ENCODE data around the gene TPSAB1. TPM values are rescaled to one million over a fixed set of nuclear protein-coding genes. Genes with fewer than 3 reads are reported as not detected.
"Not testable (repeated sequence)": the region's sequence is repeated elsewhere in the genome, so short reads cannot be mapped to it uniquely, and the experiment has no call there.

The TPSAB1 gene
- total RNA-seq, 4 donors from 2014 or later, result 20.8 to 86.2 (median 31.4) TPM

DNA sequence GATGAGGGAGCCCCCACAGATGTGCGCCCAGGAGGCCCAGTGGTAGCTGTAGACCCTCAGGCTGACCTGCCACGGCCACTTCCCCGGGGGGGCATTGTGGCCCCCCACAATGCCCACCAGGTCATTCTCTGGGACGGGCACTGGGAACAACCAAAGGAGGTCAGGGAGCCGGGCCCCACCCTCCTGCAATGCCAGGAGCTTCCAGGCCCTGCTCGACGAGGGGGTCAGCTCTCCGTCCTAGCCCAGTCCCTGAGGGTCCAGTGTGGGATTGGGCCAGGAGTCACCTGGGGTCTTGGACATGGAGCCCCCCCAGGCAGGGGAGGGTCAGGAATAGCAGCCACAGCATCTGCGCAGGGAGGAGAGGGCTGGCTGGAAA, 22.3 kb downstream of the TPSAB1 start:
- TF ChIP-seq, protein P1, sequence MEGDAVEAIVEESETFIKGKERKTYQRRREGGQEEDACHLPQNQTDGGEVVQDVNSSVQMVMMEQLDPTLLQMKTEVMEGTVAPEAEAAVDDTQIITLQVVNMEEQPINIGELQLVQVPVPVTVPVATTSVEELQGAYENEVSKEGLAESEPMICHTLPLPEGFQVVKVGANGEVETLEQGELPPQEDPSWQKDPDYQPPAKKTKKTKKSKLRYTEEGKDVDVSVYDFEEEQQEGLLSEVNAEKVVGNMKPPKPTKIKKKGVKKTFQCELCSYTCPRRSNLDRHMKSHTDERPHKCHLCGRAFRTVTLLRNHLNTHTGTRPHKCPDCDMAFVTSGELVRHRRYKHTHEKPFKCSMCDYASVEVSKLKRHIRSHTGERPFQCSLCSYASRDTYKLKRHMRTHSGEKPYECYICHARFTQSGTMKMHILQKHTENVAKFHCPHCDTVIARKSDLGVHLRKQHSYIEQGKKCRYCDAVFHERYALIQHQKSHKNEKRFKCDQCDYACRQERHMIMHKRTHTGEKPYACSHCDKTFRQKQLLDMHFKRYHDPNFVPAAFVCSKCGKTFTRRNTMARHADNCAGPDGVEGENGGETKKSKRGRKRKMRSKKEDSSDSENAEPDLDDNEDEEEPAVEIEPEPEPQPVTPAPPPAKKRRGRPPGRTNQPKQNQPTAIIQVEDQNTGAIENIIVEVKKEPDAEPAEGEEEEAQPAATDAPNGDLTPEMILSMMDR (IDR thresholded peaks at IDR 0.05), result no peak
- no peak for DNase-seq (ENCODE audit: low spot score)
- ATAC-seq (ENCODE audit: low FRiP score), result no peak

DNA sequence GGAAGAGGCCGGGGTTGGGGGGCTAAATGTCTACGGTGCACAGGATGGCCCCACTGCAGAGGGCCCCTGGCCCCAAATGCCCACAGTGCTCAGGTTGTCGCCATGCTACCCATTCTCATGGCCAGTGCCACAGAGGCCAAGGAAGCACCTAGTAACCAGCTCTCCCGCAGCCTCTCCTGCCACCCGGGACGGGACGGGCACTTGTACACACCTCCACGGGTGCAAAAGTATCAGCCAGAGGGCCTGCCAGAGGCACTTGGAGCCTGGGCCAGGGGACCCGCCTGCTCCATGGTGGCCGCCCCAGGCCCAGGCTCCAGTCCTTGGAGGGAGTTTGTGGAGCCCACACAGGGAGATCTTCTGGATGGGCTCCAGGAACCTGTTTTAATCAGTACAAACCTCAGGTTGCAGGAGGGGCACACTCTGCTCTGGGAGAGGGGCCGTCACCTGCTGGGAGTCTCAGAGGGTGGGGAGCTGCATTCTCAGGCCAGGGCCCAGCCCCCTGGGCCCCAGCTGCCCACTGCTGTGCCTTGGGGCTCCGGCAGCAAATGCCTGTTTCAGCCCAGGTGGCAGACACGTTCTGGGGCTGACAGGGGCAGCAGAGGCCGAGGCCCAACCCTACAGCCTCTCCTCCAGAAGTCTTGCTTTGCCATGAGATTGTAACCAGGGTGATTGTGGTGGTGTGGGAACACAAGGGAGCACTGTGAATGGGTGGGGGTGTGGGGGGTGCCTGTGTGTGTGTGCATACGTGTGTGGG, 23.3 kb downstream of the TPSAB1 start:
- DNase-seq (ENCODE audit: low spot score) (no peak), ATAC-seq (ENCODE audit: low FRiP score) (no peak)
- TF ChIP-seq, protein P1 (IDR thresholded peaks at IDR 0.05), result no peak

DNA sequence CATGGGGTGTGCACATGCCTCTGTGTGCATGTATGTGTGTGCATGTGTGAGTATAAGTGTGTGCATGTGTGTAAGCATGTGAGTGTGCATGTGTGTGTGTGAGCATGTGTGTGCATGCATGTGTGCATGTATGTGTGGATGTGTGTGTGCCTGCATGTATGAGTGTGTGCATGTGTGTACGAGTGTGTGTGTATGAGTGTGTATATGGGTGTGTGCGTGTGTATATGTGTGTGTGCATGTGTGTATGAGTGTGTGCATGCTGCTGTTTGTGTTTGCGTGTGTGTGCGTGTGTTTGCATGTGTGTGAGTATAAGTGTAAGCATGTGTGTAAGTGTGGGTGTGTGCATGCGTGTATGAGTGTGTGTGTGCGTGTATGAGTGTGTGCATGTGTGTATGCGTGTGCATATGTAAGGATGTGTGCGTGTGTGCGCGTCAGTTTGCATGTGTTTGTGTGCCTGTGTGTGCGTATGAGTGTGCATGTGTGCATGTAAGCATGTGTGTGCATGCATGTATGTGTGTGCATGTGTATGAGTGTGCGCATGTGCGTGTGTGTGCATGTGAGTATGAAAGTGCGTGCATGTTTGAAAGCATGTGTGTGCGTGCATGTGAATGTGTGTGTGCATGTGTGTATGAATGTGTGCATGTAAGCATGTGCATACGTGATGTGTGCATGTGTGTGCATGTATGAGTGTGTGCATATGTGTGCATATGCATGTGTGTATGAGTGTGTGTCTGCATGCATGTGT, 24.0 kb downstream of the TPSAB1 start:
- TF ChIP-seq, protein P1 (IDR thresholded peaks at IDR 0.05), result no peak
- DNase-seq (ENCODE audit: low spot score), result no peak
- ATAC-seq (ENCODE audit: low FRiP score), result no peak

DNA sequence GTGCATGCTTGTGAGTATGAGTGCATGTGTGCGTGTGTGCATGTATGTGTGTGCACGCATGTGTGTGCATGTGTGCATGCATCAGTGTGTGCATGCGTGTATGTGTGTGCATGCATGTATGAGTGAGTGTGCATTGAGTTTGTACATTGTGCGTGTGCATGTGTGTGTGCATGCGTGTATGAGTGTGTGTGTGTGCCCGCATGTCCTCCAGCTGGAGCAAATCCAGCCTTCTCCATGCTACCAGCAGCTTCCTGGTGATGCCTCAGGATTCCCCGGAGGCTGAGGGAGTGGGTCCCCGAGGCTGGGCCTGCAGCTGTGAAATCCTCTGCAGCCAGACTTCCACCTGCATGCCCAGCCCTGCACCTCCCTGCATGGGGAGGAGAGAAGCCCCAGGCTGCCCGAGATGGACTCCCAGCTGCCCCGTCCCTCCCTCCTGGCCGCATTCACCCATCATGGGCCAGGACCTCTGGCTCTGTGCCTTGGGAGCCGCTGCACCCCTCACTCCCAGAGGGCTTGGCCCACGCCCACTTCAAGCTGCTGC, 24.7 kb downstream of the TPSAB1 start:
- TF ChIP-seq, protein P1 (IDR thresholded peaks at IDR 0.05), result no peak
- DNase-seq (ENCODE audit: low spot score) (no peak), ATAC-seq (ENCODE audit: low FRiP score) (no peak)

DNA sequence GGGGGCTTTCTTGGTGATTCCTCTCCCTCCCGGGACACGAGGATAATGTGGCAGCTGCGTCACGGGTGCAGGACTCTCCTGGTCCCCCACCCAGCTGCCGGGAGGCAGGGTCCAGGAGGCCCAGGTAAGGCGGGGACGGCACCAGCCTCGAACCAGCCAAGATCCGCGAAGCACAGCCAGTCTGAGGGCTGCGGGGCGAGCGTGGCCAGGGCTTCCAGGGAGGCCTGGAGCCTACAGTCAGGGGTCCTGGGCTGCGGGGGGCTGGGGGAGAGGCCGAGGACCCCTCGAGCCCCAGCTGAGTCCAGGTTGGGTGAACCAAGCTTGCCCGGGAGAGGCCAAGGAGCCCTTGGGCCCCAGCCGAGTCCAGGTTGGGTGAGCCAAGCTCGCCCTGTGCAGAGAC, 25.3 kb downstream of the TPSAB1 start:
- TF ChIP-seq, protein P1 (IDR thresholded peaks at IDR 0.05), result no peak
- DNase-seq (ENCODE audit: low spot score), result no peak
- no peak for ATAC-seq (ENCODE audit: low FRiP score)

DNA sequence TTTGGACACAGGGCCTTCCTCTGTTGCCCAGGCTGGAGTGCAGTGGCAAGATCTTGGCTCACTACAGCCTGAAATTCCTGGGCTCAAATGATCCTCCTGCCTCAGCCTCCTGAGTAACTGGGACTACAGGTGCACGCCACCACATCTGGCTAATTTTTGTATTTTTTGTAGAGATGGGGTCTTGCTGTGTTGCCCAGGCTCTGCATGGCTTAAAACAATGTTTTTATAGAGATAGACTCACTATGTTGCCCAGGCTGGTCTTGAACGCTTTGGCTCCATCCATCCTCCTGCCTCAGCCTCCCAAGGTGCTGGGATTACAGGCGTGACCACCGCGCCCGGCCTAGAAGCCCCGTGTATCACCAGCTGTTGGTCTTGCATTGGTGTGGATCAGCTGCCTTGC, 28.9 kb downstream of the TPSAB1 start:
- DNase-seq (ENCODE audit: low spot score); ATAC-seq (ENCODE audit: low FRiP score): not testable (repeated sequence)

DNA sequence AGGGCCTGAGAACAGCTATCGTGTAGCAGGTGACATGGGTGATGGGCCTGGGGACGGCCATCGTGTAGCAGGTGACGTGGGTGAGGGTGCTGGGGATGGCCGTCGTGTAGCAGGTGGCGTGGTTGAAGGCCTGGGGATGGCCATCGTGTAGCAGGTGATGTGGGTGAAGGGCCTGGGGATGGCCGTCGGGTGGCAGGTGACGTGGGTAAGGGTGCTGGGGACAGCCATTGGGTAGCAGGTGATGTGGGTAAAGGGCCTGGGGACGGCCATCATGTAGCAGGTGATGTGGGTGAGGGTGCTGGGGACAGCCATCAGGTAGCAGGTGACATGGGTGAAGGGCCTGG, 30.8 kb downstream of the TPSAB1 start:
- DNase-seq (ENCODE audit: low spot score) (no peak), ATAC-seq (ENCODE audit: low FRiP score) (no peak)
- TF ChIP-seq, protein P1 (IDR thresholded peaks at IDR 0.05), result no peak

DNA sequence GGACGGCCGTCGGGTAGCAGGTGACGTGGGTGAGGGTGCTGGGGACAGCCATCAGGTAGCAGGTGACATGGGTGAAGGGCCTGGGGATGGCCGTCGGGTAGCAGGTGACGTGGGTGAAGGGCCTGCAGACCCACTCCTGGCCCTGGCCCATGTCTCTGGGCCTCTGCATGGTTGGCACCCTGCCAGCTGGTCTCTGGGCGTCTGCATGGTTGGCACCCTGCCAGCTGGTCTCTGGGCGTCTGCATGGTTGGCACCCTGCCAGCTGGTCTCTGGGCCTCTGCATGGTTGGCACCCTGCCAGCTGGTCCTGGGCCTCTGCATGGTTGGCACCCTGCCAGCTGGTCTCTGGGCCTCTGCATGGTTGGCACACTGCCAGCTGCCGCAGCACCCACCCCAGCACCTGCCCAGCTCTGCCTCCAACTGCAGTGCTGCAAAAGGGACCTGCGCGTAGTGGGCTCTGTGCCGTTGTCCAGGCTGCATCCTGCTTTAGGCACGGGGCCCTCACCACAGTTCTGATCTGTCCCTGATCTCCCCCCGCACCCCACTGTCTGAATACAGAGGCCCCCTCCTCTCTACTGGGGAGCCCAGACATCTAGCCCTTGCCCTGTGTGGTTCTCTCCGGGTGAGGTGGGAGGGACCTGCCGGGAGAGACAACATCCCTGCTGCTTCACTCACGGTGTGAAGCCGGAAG, 31.4 kb downstream of the TPSAB1 start:
- DNase-seq (ENCODE audit: low spot score), result not testable (repeated sequence)

More for the DNA sequence above, 31.4 kb downstream of the TPSAB1 start:
- ATAC-seq (ENCODE audit: low FRiP score), result not testable (repeated sequence)
